ENCODE data around the gene DPEP3.
"Not testable (repeated sequence)": the region's sequence is repeated elsewhere in the genome, so short reads cannot be mapped to it uniquely, and the experiment has no call there.

Gene DPEP3

GRCh38 chr16:67995423-67995822 is 15.1 kb upstream of the DPEP3 start:
- peaks cover 14% of the 10 kb centered on the region for H3K4me1 ChIP-seq (ENCODE audit: low read depth, poor library complexity, severe bottlenecking)
- no peak for TF ChIP-seq CTCF (conservative IDR thresholded peaks at IDR 0.05; ENCODE audit: low read depth, low read length)
- H2AFZ ChIP-seq (ENCODE audit: low read depth) = no peak overlapping the region
- H4K20me1 ChIP-seq (ENCODE audit: insufficient read depth) = no peaks in the 10 kb centered on the region
- H3K27ac ChIP-seq = no peak overlapping the region
- H3K79me2 ChIP-seq (ENCODE audit: insufficient read depth, low read depth) = no peaks in the 10 kb centered on the region
- no peaks in the 10 kb centered on the region for H3K36me3 ChIP-seq (ENCODE audit: insufficient read depth)
- H3K9ac ChIP-seq = no peak overlapping the region
- H3K27me3 ChIP-seq (ENCODE audit: insufficient read depth, low read depth) = no peaks in the 10 kb centered on the region
- H3K4me3 ChIP-seq (IDR thresholded peaks at IDR 0.05; ENCODE audit: insufficient read depth, low read depth, low read length) = no peak overlapping the region
- H3K4me2 ChIP-seq = no peak overlapping the region

GRCh38 chr16:67994040-67994408 is 13.7 kb upstream of the DPEP3 start:
- H4K20me1 ChIP-seq (ENCODE audit: insufficient read depth); H3K36me3 ChIP-seq (ENCODE audit: insufficient read depth); H3K79me2 ChIP-seq (ENCODE audit: insufficient read depth, low read depth); H3K4me3 ChIP-seq (IDR thresholded peaks at IDR 0.05; ENCODE audit: insufficient read depth, low read depth, low read length); H3K27ac ChIP-seq; H3K27me3 ChIP-seq (ENCODE audit: insufficient read depth, low read depth): not testable (repeated sequence)
- peaks cover 14% of the 10 kb centered on the region for H3K4me1 ChIP-seq (ENCODE audit: low read depth, poor library complexity, severe bottlenecking)
- peak overlapping the region; percentile 49; the same call in 1 of the 2 replicates for H3K9ac ChIP-seq
- peak overlapping the region; percentile 92; the same call in 1 of the 2 replicates for H3K4me2 ChIP-seq
- peak overlapping the region; percentile 99 for H2AFZ ChIP-seq (ENCODE audit: low read depth)

GRCh38 chr16:67993207-67994039 is 13.1 kb upstream of the DPEP3 start:
- peak overlapping the region; percentile 10; the same call in 1 of the 2 replicates for H3K27ac ChIP-seq
- peak overlapping the region; percentile 49; the same call in 1 of the 2 replicates for H3K9ac ChIP-seq
- H3K4me1 ChIP-seq (ENCODE audit: low read depth, poor library complexity, severe bottlenecking) = peaks cover 14% of the 10 kb centered on the region
- no peaks in the 10 kb centered on the region for H3K27me3 ChIP-seq (ENCODE audit: insufficient read depth, low read depth)
- TF ChIP-seq CTCF (conservative IDR thresholded peaks at IDR 0.05; ENCODE audit: low read depth, low read length) = peak; percentile 82
- H3K4me3 ChIP-seq (IDR thresholded peaks at IDR 0.05; ENCODE audit: insufficient read depth, low read depth, low read length) = no peak overlapping the region
- no peaks in the 10 kb centered on the region for H3K36me3 ChIP-seq (ENCODE audit: insufficient read depth)
- H3K79me2 ChIP-seq (ENCODE audit: insufficient read depth, low read depth) = no peaks in the 10 kb centered on the region
- peak overlapping the region; percentile 99 for H2AFZ ChIP-seq (ENCODE audit: low read depth)
- peak overlapping the region; percentile 92 for H3K4me2 ChIP-seq
- H4K20me1 ChIP-seq (ENCODE audit: insufficient read depth) = no peaks in the 10 kb centered on the region

DNA sequence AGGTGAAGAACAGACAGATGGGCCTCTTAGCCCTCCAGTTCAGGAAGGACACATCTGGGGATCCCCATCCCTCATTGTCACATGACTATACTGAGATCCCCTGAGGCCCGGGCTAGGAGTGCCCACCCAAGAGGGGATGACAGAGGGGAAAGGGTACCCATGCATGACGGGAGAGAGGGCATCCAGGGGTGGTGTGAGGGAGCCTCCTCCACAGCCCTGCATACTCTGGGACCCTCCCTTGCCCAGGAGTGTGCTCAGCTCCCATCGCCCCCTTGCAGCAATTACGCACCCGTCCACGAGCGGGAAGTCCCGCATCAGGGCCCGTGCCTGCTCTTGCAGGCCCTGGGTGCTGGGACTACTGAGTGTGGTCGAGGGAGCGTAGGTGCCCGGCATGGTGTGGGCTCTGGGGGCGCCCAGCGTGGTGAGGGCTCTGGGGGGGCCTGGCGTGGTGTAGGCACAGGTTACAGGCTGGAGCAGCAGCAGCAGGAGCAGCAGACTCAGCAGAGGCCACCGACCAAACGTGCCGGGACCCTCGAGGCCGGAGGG is 12.4 kb upstream of the DPEP3 start:
- peak overlapping the region; percentile 92 for H3K4me2 ChIP-seq
- H3K4me1 ChIP-seq (ENCODE audit: low read depth, poor library complexity, severe bottlenecking) = peaks cover 14% of the 10 kb centered on the region
- H3K36me3 ChIP-seq (ENCODE audit: insufficient read depth) = no peaks in the 10 kb centered on the region
- H3K27me3 ChIP-seq (ENCODE audit: insufficient read depth, low read depth) = no peaks in the 10 kb centered on the region
- H4K20me1 ChIP-seq (ENCODE audit: insufficient read depth) = no peaks in the 10 kb centered on the region
- no peak overlapping the region for H3K27ac ChIP-seq
- no peak overlapping the region for H3K9ac ChIP-seq
- no peak for TF ChIP-seq CTCF (conservative IDR thresholded peaks at IDR 0.05; ENCODE audit: low read depth, low read length)
- no peak overlapping the region for H3K4me3 ChIP-seq (IDR thresholded peaks at IDR 0.05; ENCODE audit: insufficient read depth, low read depth, low read length)
- H2AFZ ChIP-seq (ENCODE audit: low read depth) = peak overlapping the region; percentile 99
- H3K79me2 ChIP-seq (ENCODE audit: insufficient read depth, low read depth) = no peaks in the 10 kb centered on the region

DNA sequence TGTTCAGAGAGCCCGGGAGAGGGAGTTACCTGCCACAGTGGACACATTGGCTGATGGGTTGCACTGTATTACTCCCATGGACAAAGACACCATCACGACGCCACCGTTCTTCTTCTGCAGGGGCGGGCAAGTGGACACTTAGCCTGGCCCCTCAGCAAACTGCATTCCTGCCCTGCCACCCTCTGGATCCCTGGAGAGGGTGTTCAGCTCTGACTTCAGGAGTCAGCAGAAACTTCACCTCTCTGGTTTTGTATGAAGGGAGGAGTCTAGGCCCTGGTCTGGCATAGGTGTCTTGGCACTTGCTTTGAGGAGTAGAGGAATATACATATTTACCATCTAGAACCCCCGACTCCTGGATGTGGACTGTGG is 9.7 kb upstream of the DPEP3 start:
- H3K27ac ChIP-seq = no peak overlapping the region
- H4K20me1 ChIP-seq (ENCODE audit: insufficient read depth) = no peaks in the 10 kb centered on the region
- no peaks in the 10 kb centered on the region for H3K79me2 ChIP-seq (ENCODE audit: insufficient read depth, low read depth)
- no peak for TF ChIP-seq CTCF (conservative IDR thresholded peaks at IDR 0.05; ENCODE audit: low read depth, low read length)
- H3K36me3 ChIP-seq (ENCODE audit: insufficient read depth) = no peaks in the 10 kb centered on the region
- peaks cover 23% of the 10 kb centered on the region for H3K4me1 ChIP-seq (ENCODE audit: low read depth, poor library complexity, severe bottlenecking)
- no peak overlapping the region for H3K4me2 ChIP-seq
- H3K9ac ChIP-seq = no peak overlapping the region
- H2AFZ ChIP-seq (ENCODE audit: low read depth) = no peak overlapping the region
- H3K4me3 ChIP-seq (IDR thresholded peaks at IDR 0.05; ENCODE audit: insufficient read depth, low read depth, low read length) = no peak overlapping the region
- H3K27me3 ChIP-seq (ENCODE audit: insufficient read depth, low read depth) = no peaks in the 10 kb centered on the region

Measured in KMS-11 (cell line).